Sigmoid colon (tissue), 3 donors: ENCODE results near the gene HAGH.

Experiments
- CTCF ChIP-seq, 4 experiments: fragments of 450-650 bp in 3 of 4; fragments of 200-600 bp in 1 of 4; IDR thresholded peaks; one replicate each; pipeline ENCODE4 v1.5.1; 2016 to 2019; ENCODE audit warnings: antibody characterized with exemption in 4 of 4, mild to moderate bottlenecking in 3 of 4, moderate library complexity in 2 of 4
- POLR2A ChIP-seq, 2 donors: fragments of 450-650 bp; IDR thresholded peaks; one replicate each; pipeline ENCODE4 v1.6.1; 2016; ENCODE audit warnings: antibody characterized with exemption in 2 of 2, mild to moderate bottlenecking in 2 of 2, moderate library complexity in 2 of 2

GRCh38 chr16:1775846-1776671 lies 50.6 kb downstream of the HAGH start:
- no peak for TF ChIP-seq POLR2A (IDR thresholded peaks at IDR 0.05)
- TF ChIP-seq CTCF (IDR thresholded peaks at IDR 0.05) = no peak
